Endothelial cell of umbilical vein (primary cell): ENCODE data around the gene IRF2. TPM values are rescaled to one million over a fixed set of nuclear protein-coding genes. Genes with fewer than 3 reads are reported as not detected.

Experiments used
- BruUV-seq: library from RNA; stranded (reverse); fragments of 400-500 nt; replicated peaks from 2 replicates; lab custom pipeline; 2021; lab: Mats Ljungman, UMichigan
- CTCF ChIA-PET: fragments of 300-600, 350-600 bp; sonication (Branson Sonifier 250); formaldehyde crosslinking; loops from one replicate; lab custom pipeline; 2021; ENCODE audit warnings: antibody characterized with exemption, inconsistent platforms; lab: Charles Lee
- POLR2A ChIA-PET: fragments of 300-600, 350-600 bp; sonication (Branson Sonifier 250); formaldehyde crosslinking; loops from one replicate; lab custom pipeline; 2021; ENCODE audit warnings: antibody characterized with exemption, inconsistent platforms; lab: Charles Lee
- DNase-seq: peaks from one replicate; pipeline ENCODE4 v3.0.0-alpha.2; 2011; ENCODE audit warnings: low read depth, low spot score
- FAIRE-seq: peaks from 2 replicates; lab custom pipeline; 2011; peaks lifted over from hg19 to GRCh38; lab: Jason Lieb, UNC
- H2AFZ ChIP-seq: 2 replicates; pipeline ENCODE4 v1.6.0; 2012; ENCODE audit warnings: low read depth, low read length, control low read depth, inconsistent platforms
- H3K27ac ChIP-seq: 2 replicates; pipeline ENCODE4 v1.5.1; 2011; ENCODE audit warnings: low read depth, mild to moderate bottlenecking, control low read depth, low read length, moderate library complexity; ENCODE audit not compliant: insufficient read depth
- H3K27me3 ChIP-seq, 2 experiments: 2 replicates each; pipeline versions ENCODE4 v1.6.0 to v1.6.1; 2011; ENCODE audit warnings: low read length in 2 of 2, mixed read lengths in 1 of 2; ENCODE audit not compliant: control insufficient read depth in 2 of 2, insufficient read depth in 2 of 2
- H3K36me3 ChIP-seq, 2 experiments: 2 replicates in 1 of 2; 3 replicates in 1 of 2; pipeline ENCODE4 v1.5.1; 2011; ENCODE audit warnings: low read length in 2 of 2, mild to moderate bottlenecking in 1 of 2, moderate library complexity in 1 of 2; ENCODE audit not compliant: control insufficient read depth in 2 of 2, insufficient read depth in 2 of 2; ENCODE audit errors: extremely low read depth in 1 of 2
- H3K4me1 ChIP-seq: 3 replicates; pipeline ENCODE4 v1.5.1; 2011; ENCODE audit warnings: mild to moderate bottlenecking, low read length; ENCODE audit not compliant: control insufficient read depth, insufficient read depth; ENCODE audit errors: extremely low read depth
- H3K4me2 ChIP-seq: 2 replicates; pipeline ENCODE4 v1.6.1; 2011; ENCODE audit warnings: low read length, control low read depth, mixed read lengths; ENCODE audit not compliant: insufficient read depth
- H3K4me3 ChIP-seq, 3 experiments: fragments of 200-600 bp in 1 of 3; sonication (generic), shearing (Covaris generic) in 1 of 3; replicated peaks in 1 of 3; 2 replicates each; pipeline ENCODE4 v1.5.1; 2011 to 2016; ENCODE audit warnings: control low read depth in 3 of 3, low read length in 3 of 3, mild to moderate bottlenecking in 2 of 3, inconsistent platforms in 1 of 3, low read depth in 1 of 3, moderate library complexity in 1 of 3; ENCODE audit not compliant: insufficient read depth in 1 of 3
- H3K79me2 ChIP-seq: 2 replicates; pipeline ENCODE4 v1.6.0; 2012; ENCODE audit warnings: low read length, inconsistent platforms; ENCODE audit not compliant: control insufficient read depth, insufficient read depth
- H3K9ac ChIP-seq: replicated peaks from 2 replicates; pipeline ENCODE3; 2011; ENCODE audit warnings: low read length, control low read depth; ENCODE audit not compliant: insufficient read depth; ENCODE audit errors: extremely low read depth
- H3K9me1 ChIP-seq: replicated peaks from 3 replicates; pipeline ENCODE4 v1.6.0; 2011; ENCODE audit warnings: mild to moderate bottlenecking, low read length; ENCODE audit not compliant: control insufficient read depth, insufficient read depth; ENCODE audit errors: extremely low read depth
- H3K9me3 ChIP-seq: replicated peaks from 2 replicates; pipeline ENCODE4 v1.5.1; 2012; ENCODE audit warnings: low read length, inconsistent platforms; ENCODE audit not compliant: control insufficient read depth, insufficient read depth
- H4K20me1 ChIP-seq: replicated peaks from 2 replicates; pipeline ENCODE3; 2011; ENCODE audit warnings: mild to moderate bottlenecking, low read length; ENCODE audit not compliant: control insufficient read depth, insufficient read depth; ENCODE audit errors: extremely low read depth
- CTCF ChIP-seq, 2 donors: IDR thresholded peaks; 1 replicate in 1 of 2; 2 replicates in 1 of 2; pipeline ENCODE4 v1.5.1; 2011; ENCODE audit warnings: low read length in 2 of 2, mild to moderate bottlenecking in 2 of 2, moderate library complexity in 2 of 2, control low read depth in 1 of 2, inconsistent platforms in 1 of 2, low read depth in 1 of 2; ENCODE audit not compliant: insufficient read depth in 1 of 2; ENCODE audit errors: extremely low read depth in 1 of 2
- EZH2 ChIP-seq: IDR thresholded peaks from 2 replicates; pipeline ENCODE4 v1.6.1; 2012; ENCODE audit warnings: borderline replicate concordance, low read depth, mild to moderate bottlenecking, moderate library complexity, low read length, inconsistent platforms; ENCODE audit not compliant: severe bottlenecking
- FOS ChIP-seq: IDR thresholded peaks from 2 replicates; pipeline ENCODE4 v1.6.1; 2011; ENCODE audit warnings: mild to moderate bottlenecking, low read length, moderate library complexity, borderline replicate concordance; ENCODE audit not compliant: insufficient read depth
- GATA2 ChIP-seq: IDR thresholded peaks from 2 replicates; pipeline ENCODE4 v1.7.0; 2011; ENCODE audit warnings: low read depth, mild to moderate bottlenecking, moderate library complexity, mixed read lengths, low read length; ENCODE audit not compliant: insufficient read length, insufficient read depth
- JUN ChIP-seq: IDR thresholded peaks from 2 replicates; pipeline ENCODE4 v1.6.1; 2011; ENCODE audit warnings: borderline replicate concordance, low read depth; ENCODE audit not compliant: insufficient read length, insufficient read depth
- MAX ChIP-seq: IDR thresholded peaks from 2 replicates; pipeline ENCODE4 v1.6.1; 2011; ENCODE audit not compliant: insufficient read depth, insufficient read length
- MYC ChIP-seq: IDR thresholded peaks from one replicate; pipeline ENCODE4 v1.6.1; 2011; ENCODE audit warnings: mild to moderate bottlenecking, low read depth, low read length
- POLR2A ChIP-seq: IDR thresholded peaks from 2 replicates; pipeline ENCODE4 v1.6.1; 2012; ENCODE audit warnings: low read depth, mild to moderate bottlenecking, control low read depth, low read length
- POLR2AphosphoS5 ChIP-seq: IDR thresholded peaks from 2 replicates; pipeline ENCODE4 v1.6.1; 2012; ENCODE audit warnings: low read depth, mild to moderate bottlenecking, control low read depth, low read length, moderate library complexity; ENCODE audit not compliant: insufficient read depth
- dilution Hi-C: fragments of 300-500 bp; cut with MboI; formaldehyde crosslinking; loops from one replicate; pipeline ENCODE4 v1.15.0; 2019; ENCODE audit warnings: low sequenced_read_pairs; ENCODE audit not compliant: extremely low pct_ligation_motif_present
- intact Hi-C: fragments of 100-400 bp; cut with micrococcal nuclease; formaldehyde crosslinking; loops from one replicate; pipeline ENCODE4 v1.10.0; 2022
- polyA plus RNA-seq, 4 experiments: library from polyadenylated mRNA; depleted of rRNA in 3 of 4; stranded (reverse) in 3 of 4; unstranded in 1 of 4; fragments of >200 nt; gene quantifications; 2 replicates each; pipeline versions ENCODE4 v1.2.1 to v1.2.3, GENCODE V29; 2011 to 2012; ENCODE audit warnings: missing spikeins in 1 of 4
- total RNA-seq: library from RNA; stranded (reverse); gene quantifications from 2 replicates; pipeline ENCODE4 v1.2.3, GENCODE V29; 2021

The IRF2 gene
- total and polyA plus RNA-seq, 2 donors (not counting 3 experiments of a cell fraction or from before 2014, with no cell fraction given), result 26.9 to 27.6 TPM

DNA sequence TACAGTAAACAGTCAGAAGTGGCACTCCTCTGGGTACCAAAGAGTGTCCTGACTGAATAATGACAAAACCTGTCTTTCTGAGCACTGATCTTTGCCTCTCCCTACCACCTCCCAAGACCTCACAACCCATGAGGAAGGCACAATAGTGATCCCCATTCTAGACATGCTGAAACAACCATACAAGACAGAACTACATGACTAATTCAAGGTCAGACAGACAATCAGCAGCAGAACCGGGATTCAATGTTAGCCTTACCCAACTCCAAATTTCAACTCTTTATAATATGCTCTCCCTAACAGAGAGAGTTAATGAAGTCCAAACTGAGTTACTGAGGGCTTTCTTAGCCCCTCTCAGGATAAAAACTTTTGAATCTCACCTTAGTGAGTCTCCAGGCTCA lies 71.0 kb downstream of the IRF2 start:
- CTCF ChIA-PET, result no interaction called here
- Histone ChIP-seq H3K4me2 (no peak overlapping the region), H3K9me1 (no peaks in the 10 kb centered on the region), H3K4me3 (no peak overlapping the region), H3K27ac (no peak overlapping the region), H3K36me3 (peaks cover 5 to 14% of the 10 kb centered on the region in 2 experiments), H2AFZ (no peak overlapping the region), H3K4me1 (peaks cover 24% of the 10 kb centered on the region), H3K9ac (no peak overlapping the region), H3K79me2 (no peaks in the 10 kb centered on the region), H3K27me3 (no peaks in the 10 kb centered on the region), H4K20me1 (no peaks in the 10 kb centered on the region), H3K9me3 (no peaks in the 10 kb centered on the region)
- DNase-seq (no peak), FAIRE-seq (no peak)
- TF ChIP-seq FOS (no peak), MYC (no peak), POLR2AphosphoS5 (no peak), GATA2 (no peak)
- POLR2A ChIA-PET, result no interaction called here
- no TSS peak for BruUV-seq
- intact Hi-C loops, result no loop called here
- dilution Hi-C loops, result no loop called here

DNA sequence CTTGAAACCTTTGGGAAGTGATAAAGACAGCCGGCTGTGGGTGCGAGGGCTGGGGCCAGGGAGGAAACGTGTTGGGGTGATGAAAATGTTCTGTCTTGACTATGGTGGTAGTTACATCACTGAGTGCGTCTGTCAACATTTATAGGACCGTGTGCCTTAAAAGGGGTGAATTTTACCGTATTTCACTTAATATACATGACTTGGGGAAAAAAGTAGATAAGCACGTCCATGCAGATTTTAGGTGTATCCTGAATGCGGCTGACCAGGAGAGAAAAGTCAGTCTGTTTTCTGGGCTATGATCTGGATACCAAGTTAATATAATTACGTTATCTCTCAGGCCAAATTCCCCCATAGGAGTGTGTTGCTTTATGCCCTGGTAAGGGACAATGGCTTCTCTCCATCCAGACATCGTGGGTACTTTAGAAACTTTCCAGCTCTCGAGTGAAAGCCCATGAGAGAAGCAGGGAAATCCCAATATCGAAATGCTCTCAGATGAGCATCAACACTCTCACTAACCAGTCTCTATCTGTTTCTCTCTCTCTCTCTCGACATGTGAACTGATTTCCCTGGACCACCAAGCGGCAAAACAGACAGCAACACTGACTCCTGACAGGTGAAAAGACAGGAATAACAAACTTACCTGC lies 71.5 kb downstream of the IRF2 start:
- H3K4me2 ChIP-seq, result no peak overlapping the region
- H2AFZ ChIP-seq, result no peak overlapping the region
- POLR2A ChIA-PET, result no interaction called here
- TF ChIP-seq POLR2A, result no peak
- TF ChIP-seq FOS, result no peak
- no peak for TF ChIP-seq GATA2
- no peak for TF ChIP-seq JUN
- TF ChIP-seq MAX, result no peak
- TF ChIP-seq CTCF (IDR thresholded peaks at IDR 0.05; ENCODE audit: extremely low read depth in 1 of 2, insufficient read depth in 1 of 2, low read depth in 1 of 2, low read length in 2 of 2), result no peak
- TF ChIP-seq POLR2AphosphoS5, result no peak
- no peak for TF ChIP-seq EZH2
- no peak for TF ChIP-seq MYC
- H3K27me3 ChIP-seq, result no peaks in the 10 kb centered on the region
- no TSS peak for BruUV-seq
- H3K79me2 ChIP-seq, result no peaks in the 10 kb centered on the region
- H4K20me1 ChIP-seq, result no peaks in the 10 kb centered on the region
- peaks cover 19% of the 10 kb centered on the region for H3K4me1 ChIP-seq
- no peak for DNase-seq
- no peak overlapping the region for H3K27ac ChIP-seq
- dilution Hi-C loops, result no loop called here
- no peaks in the 10 kb centered on the region for H3K9me1 ChIP-seq
- FAIRE-seq, result no peak
- CTCF ChIA-PET, result no interaction called here
- H3K36me3 ChIP-seq, result peaks cover 5 to 16% of the 10 kb centered on the region in 2 experiments
- intact Hi-C loops, result no loop called here
- H3K9ac ChIP-seq, result no peak overlapping the region
- no peak overlapping the region for H3K4me3 ChIP-seq
- no peaks in the 10 kb centered on the region for H3K9me3 ChIP-seq
